H1 (cell line): ENCODE data around the gene ACSM2B. TPM values are rescaled to one million over a fixed set of nuclear protein-coding genes. Genes with fewer than 3 reads are reported as not detected.

Source experiments
- CTCF ChIA-PET: fragments of 300-600 bp; sonication (Branson Sonifier 250); formaldehyde crosslinking; loops from one replicate; lab custom pipeline; 2021; ENCODE audit not compliant: partially characterized antibody; lab: Charles Lee
- POLR2A ChIA-PET: fragments of 300-600 bp; sonication (Branson Sonifier 250); formaldehyde crosslinking; loops from one replicate; lab custom pipeline; 2021; ENCODE audit warnings: inconsistent platforms; ENCODE audit not compliant: partially characterized antibody; lab: Charles Lee
- DNase-seq, 2 experiments: peaks; one replicate each; pipeline versions ENCODE4 v3.0.0 to v3.0.0-alpha.2; 2010 to 2022; ENCODE audit warnings: low spot score in 2 of 2, low read depth in 1 of 2, mixed read lengths in 1 of 2
- FAIRE-seq: peaks from 2 replicates; lab custom pipeline; 2011; peaks lifted over from hg19 to GRCh38; lab: Jason Lieb, UNC
- H2AFZ ChIP-seq: 2 replicates; pipeline ENCODE4 v1.8.1; 2012; ENCODE audit warnings: low read length, inconsistent platforms
- H2AK5ac ChIP-seq: 2 replicates; pipeline ENCODE4 v1.6.1; 2013; ENCODE audit warnings: low read depth, low read length
- H2BK120ac ChIP-seq: replicated peaks from 2 replicates; pipeline ENCODE3; 2013; ENCODE audit warnings: low read depth, low read length, inconsistent platforms
- H2BK12ac ChIP-seq: 2 replicates; pipeline ENCODE4 v1.6.1; 2013; ENCODE audit warnings: low read depth, low read length
- H2BK15ac ChIP-seq: 2 replicates; pipeline ENCODE4 v1.6.1; 2013; ENCODE audit warnings: low read length
- H2BK20ac ChIP-seq: 2 replicates; pipeline ENCODE4 v1.6.1; 2013; ENCODE audit warnings: low read length
- H2BK5ac ChIP-seq: 2 replicates; pipeline ENCODE4 v1.6.1; 2013; ENCODE audit warnings: low read depth, low read length
- H3K14ac ChIP-seq: 2 replicates; pipeline ENCODE4 v1.6.1; 2013; ENCODE audit warnings: inconsistent platforms; ENCODE audit not compliant: insufficient read length
- H3K18ac ChIP-seq: 2 replicates; pipeline ENCODE4 v1.6.1; 2013; ENCODE audit warnings: low read length; ENCODE audit errors: extremely low read depth
- H3K23ac ChIP-seq: 2 replicates; pipeline ENCODE4 v1.6.1; 2013; ENCODE audit warnings: inconsistent platforms; ENCODE audit not compliant: insufficient read length
- H3K23me2 ChIP-seq: 2 replicates; pipeline ENCODE4 v1.6.1; 2013; ENCODE audit warnings: low read depth, low read length
- H3K27ac ChIP-seq: 2 replicates; pipeline ENCODE4 v1.6.1; 2011; ENCODE audit warnings: low read depth, low read length, inconsistent platforms
- H3K27me3 ChIP-seq, 4 experiments: replicated peaks in 1 of 4; 1 replicate in 1 of 4; 2 replicates in 3 of 4; pipeline versions ENCODE4 v1.6.1 to v1.8.1; 2011 to 2013; ENCODE audit warnings: low read length in 3 of 4, mild to moderate bottlenecking in 3 of 4, inconsistent platforms in 2 of 4, mixed read lengths in 2 of 4, moderate library complexity in 1 of 4; ENCODE audit not compliant: control insufficient read depth in 3 of 4, insufficient read depth in 3 of 4; ENCODE audit errors: extremely low read depth in 1 of 4
- H3K36me3 ChIP-seq, 4 experiments: 2 replicates each; pipeline versions ENCODE4 v1.6.1 to v1.8.1; 2011 to 2013; ENCODE audit warnings: mild to moderate bottlenecking in 4 of 4, low read length in 3 of 4, moderate library complexity in 2 of 4, control low read depth in 1 of 4, inconsistent platforms in 1 of 4; ENCODE audit not compliant: insufficient read depth in 4 of 4, control insufficient read depth in 2 of 4
- H3K4ac ChIP-seq: replicated peaks from 2 replicates; pipeline ENCODE3; 2013; ENCODE audit warnings: low read length, low read depth, mixed read lengths, inconsistent platforms; ENCODE audit not compliant: insufficient read length
- H3K4me1 ChIP-seq, 4 experiments: replicated peaks in 1 of 4; 1 replicate in 1 of 4; 2 replicates in 3 of 4; pipeline versions ENCODE4 v1.6.1 to v1.8.1; 2011 to 2013; ENCODE audit warnings: low read length in 3 of 4, inconsistent platforms in 2 of 4, mixed read lengths in 1 of 4; ENCODE audit not compliant: insufficient read depth in 4 of 4, control insufficient read depth in 3 of 4
- H3K4me2 ChIP-seq, 2 experiments: 2 replicates each; pipeline versions ENCODE4 v1.6.1 to v1.8.1; 2011 to 2013; ENCODE audit warnings: low read depth in 2 of 2, low read length in 2 of 2, control low read depth in 1 of 2, inconsistent platforms in 1 of 2, mild to moderate bottlenecking in 1 of 2; ENCODE audit not compliant: insufficient read depth in 1 of 2
- H3K4me3 ChIP-seq, 4 experiments: fragments of 200-600, 300-600 bp in 1 of 4; sonication (generic), shearing (Covaris generic), sonication (Bioruptor Twin) in 1 of 4; 2 replicates each; pipeline versions ENCODE4 v1.5.1 to v1.8.1; 2011 to 2016; ENCODE audit warnings: low read length in 4 of 4, low read depth in 3 of 4, control low read depth in 2 of 4, inconsistent platforms in 2 of 4, mild to moderate bottlenecking in 2 of 4, mixed read lengths in 1 of 4, moderate library complexity in 1 of 4; ENCODE audit not compliant: insufficient read depth in 2 of 4; ENCODE audit errors: extremely low read depth in 1 of 4
- H3K56ac ChIP-seq: replicated peaks from 2 replicates; pipeline ENCODE3; 2013; ENCODE audit warnings: low read depth, mild to moderate bottlenecking, mixed read lengths, low read length, inconsistent platforms; ENCODE audit not compliant: insufficient read length
- H3K79me1 ChIP-seq: 2 replicates; pipeline ENCODE4 v1.6.1; 2013; ENCODE audit warnings: low read depth, low read length, control low read depth
- H3K79me2 ChIP-seq, 2 experiments: 2 replicates each; pipeline versions ENCODE4 v1.6.1 to v1.8.1; 2012 to 2013; ENCODE audit warnings: low read length in 2 of 2, mild to moderate bottlenecking in 2 of 2, inconsistent platforms in 1 of 2; ENCODE audit not compliant: insufficient read depth in 2 of 2, control insufficient read depth in 1 of 2
- H3K9ac ChIP-seq, 4 experiments: replicated peaks in 1 of 4; 1 replicate in 1 of 4; 2 replicates in 3 of 4; pipeline versions ENCODE4 v1.6.1 to v1.8.1; 2011 to 2013; ENCODE audit warnings: low read depth in 3 of 4, low read length in 3 of 4, control low read depth in 2 of 4, mild to moderate bottlenecking in 2 of 4, moderate library complexity in 2 of 4, inconsistent platforms in 1 of 4; ENCODE audit errors: extremely low read depth in 1 of 4
- H3K9me3 ChIP-seq, 2 experiments: 2 replicates each; pipeline versions ENCODE4 v1.6.1 to v1.8.1; 2012 to 2013; ENCODE audit warnings: mild to moderate bottlenecking in 2 of 2, moderate library complexity in 2 of 2, control low read depth in 1 of 2, inconsistent platforms in 1 of 2, low read depth in 1 of 2, low read length in 1 of 2, mixed read lengths in 1 of 2; ENCODE audit not compliant: insufficient read depth in 2 of 2
- H4K20me1 ChIP-seq, 2 experiments: replicated peaks in 1 of 2; 2 replicates each; pipeline versions ENCODE3 to v1.8.1; 2011 to 2013; ENCODE audit warnings: inconsistent platforms in 2 of 2, low read length in 2 of 2, mild to moderate bottlenecking in 1 of 2; ENCODE audit not compliant: insufficient read depth in 2 of 2, control insufficient read depth in 1 of 2
- H4K5ac ChIP-seq: 2 replicates; pipeline ENCODE4 v1.6.1; 2013; ENCODE audit warnings: low read length, low read depth, mixed read lengths, inconsistent platforms; ENCODE audit not compliant: insufficient read length
- H4K8ac ChIP-seq: 2 replicates; pipeline ENCODE4 v1.8.0; 2013; ENCODE audit warnings: mild to moderate bottlenecking, moderate library complexity, low read length, inconsistent platforms; ENCODE audit not compliant: insufficient read depth; ENCODE audit errors: extremely low read depth
- H4K91ac ChIP-seq: replicated peaks from 2 replicates; pipeline ENCODE3; 2013; ENCODE audit warnings: low read length, mixed read lengths, inconsistent platforms; ENCODE audit not compliant: insufficient read length
- ASH2L ChIP-seq: fragments of 200-600, 300-600 bp; sonication (generic); IDR thresholded peaks from one replicate; pipeline ENCODE4 v1.7.1; 2017; ENCODE audit warnings: low read length
- BRCA1 ChIP-seq: IDR thresholded peaks from 2 replicates; pipeline ENCODE4 v1.6.1; 2012; ENCODE audit warnings: low read depth, low read length, improper control_type of control experiment
- CHD2 ChIP-seq: IDR thresholded peaks from 2 replicates; pipeline ENCODE4 v1.6.1; 2012; ENCODE audit warnings: low read length, improper control_type of control experiment
- CREB1 ChIP-seq: IDR thresholded peaks from 2 replicates; pipeline ENCODE4 v1.6.1; 2012; ENCODE audit warnings: inconsistent platforms
- GABPA ChIP-seq: IDR thresholded peaks from 2 replicates; pipeline ENCODE4 v1.6.1; 2011; ENCODE audit warnings: mild to moderate bottlenecking, low read length, moderate library complexity, borderline replicate concordance; ENCODE audit not compliant: insufficient read depth
- KDM1A ChIP-seq: fragments of 200-600, 300-600 bp; sonication (generic); IDR thresholded peaks from 2 replicates; pipeline ENCODE4 v1.7.1; 2016; ENCODE audit warnings: mild to moderate bottlenecking, low read length, borderline replicate concordance
- PHF8 ChIP-seq: fragments of 200-600 bp; sonication (generic); conservative IDR thresholded peaks from 2 replicates; pipeline ENCODE4 v1.7.1; 2012; ENCODE audit warnings: low read depth, mild to moderate bottlenecking, inconsistent platforms, low read length, moderate library complexity
- RBBP5 ChIP-seq: IDR thresholded peaks from 2 replicates; pipeline ENCODE4 v1.7.1; 2012; ENCODE audit warnings: low read depth, mild to moderate bottlenecking, inconsistent platforms, low read length, moderate library complexity, borderline replicate concordance
- SP1 ChIP-seq: IDR thresholded peaks from 2 replicates; pipeline ENCODE4 v1.6.1; 2011; ENCODE audit warnings: low read depth, low read length
- SRF ChIP-seq: IDR thresholded peaks from 2 replicates; pipeline ENCODE4 v1.6.1; 2011; ENCODE audit warnings: mild to moderate bottlenecking, low read depth, low read length, moderate library complexity
- TAF1 ChIP-seq: IDR thresholded peaks from 2 replicates; pipeline ENCODE4 v1.6.1; 2011; ENCODE audit warnings: mild to moderate bottlenecking, low read depth, low read length
- TAF7 ChIP-seq: optimal IDR thresholded peaks from 2 replicates; pipeline ENCODE3; 2011; ENCODE audit warnings: low read depth, mild to moderate bottlenecking, inconsistent platforms, low read length, moderate library complexity, borderline replicate concordance
- WGBS, 2 experiments: shearing (Covaris generic) in 1 of 2; methylation state at CpG; one replicate each; pipeline versions ENCODE4 v1.1.6 to v1.1.7; 2013 to 2015; ENCODE audit warnings: low lambda C conversion rate in 2 of 2, mixed read lengths in 2 of 2, inconsistent platforms in 1 of 2, low coverage in 1 of 2, missing lambda C conversion rate in 1 of 2; ENCODE audit not compliant: insufficient replicate concordance in 2 of 2, insufficient coverage in 1 of 2, insufficient read length in 1 of 2; ENCODE audit errors: extremely low coverage in 1 of 2, missing lambda C conversion rate in 1 of 2; 5-methylcytosine and 5-hydroxymethylcytosine counted together
- polyA plus RNA-seq, 7 experiments: library from polyadenylated mRNA; depleted of rRNA in 3 of 7; stranded (reverse) in 5 of 7; unstranded in 2 of 7; fragments of >200 nt in 5 of 7; fragments of 200-250 nt in 2 of 7; gene quantifications; 1 replicate in 5 of 7; 2 replicates in 1 of 7; 4 replicates in 1 of 7; pipeline versions ENCODE4 v1.2.1 to v1.2.3, GENCODE V29; 2011 to 2013; ENCODE audit warnings: missing spikeins in 2 of 7, mixed read lengths in 2 of 7
- total RNA-seq: library from RNA; stranded (reverse); fragmentation: NEBNext Ultra II Directional; extraction: Animal tissue kit (Norgen Biotek cat#: 25700); gene quantifications from 2 replicates; pipeline ENCODE4 v1.2.1, GENCODE V29; 2021
- TF ChIP-seq, protein P1 (sequence below), 3 experiments: IDR thresholded peaks; 1 replicate in 2 of 3; 2 replicates in 1 of 3; pipeline versions ENCODE4 v1.5.1 to v1.6.1; 2011; ENCODE audit warnings: low read length in 3 of 3, mild to moderate bottlenecking in 3 of 3, inconsistent platforms in 2 of 3, low read depth in 1 of 3, moderate library complexity in 1 of 3; ENCODE audit not compliant: insufficient read depth in 1 of 3; ENCODE audit errors: control extremely low read depth in 1 of 3

ACSM2B gene
- total and polyA plus RNA-seq, 2 of the 8 experiments (the other 6 are each of a cell fraction or from before 2014, with no cell fraction given): not detected

DNA sequence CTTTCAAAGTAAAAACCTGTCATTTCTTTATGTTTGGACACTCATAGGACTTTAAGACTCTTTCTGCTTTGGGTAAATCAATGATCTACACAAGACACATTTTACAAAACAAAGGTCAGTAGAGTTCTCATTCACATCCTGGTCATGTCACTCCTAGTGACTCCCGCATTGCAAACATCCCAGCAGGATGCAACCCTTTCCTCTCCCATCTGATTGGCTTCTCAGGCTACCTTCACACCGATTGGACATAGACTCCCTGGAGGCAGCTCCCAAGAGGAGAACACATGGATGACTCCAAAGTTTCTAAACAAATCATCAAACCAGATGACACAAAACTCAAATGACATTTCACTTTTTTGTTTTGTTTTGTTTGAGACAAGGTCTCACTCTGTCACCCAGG, 43.8 kb upstream of the ACSM2B start:
- H3K9ac ChIP-seq: no peak overlapping the region
- H2BK20ac ChIP-seq: no peak overlapping the region
- no peak overlapping the region for H2BK12ac ChIP-seq
- H3K79me2 ChIP-seq: no peaks in the 10 kb centered on the region
- H4K20me1 ChIP-seq: no peaks in the 10 kb centered on the region
- no peak overlapping the region for H3K56ac ChIP-seq
- H2BK15ac ChIP-seq: no peak overlapping the region
- H4K8ac ChIP-seq: no peak overlapping the region
- H3K18ac ChIP-seq: no peak overlapping the region
- FAIRE-seq (no peak), DNase-seq (no peak)
- no peak overlapping the region for H2AFZ ChIP-seq
- no peaks in the 10 kb centered on the region for H3K27me3 ChIP-seq
- H3K14ac ChIP-seq: no peak overlapping the region
- H3K9me3 ChIP-seq: no peaks in the 10 kb centered on the region
- no peak overlapping the region for H3K4me3 ChIP-seq
- H3K27ac ChIP-seq: no peak overlapping the region
- WGBS, 2 experiments: 92% methylated on average over 2 of the region's 2 CpGs; no CpG with 5 or more reads in 1 of the 2 experiments
- no peak overlapping the region for H2BK120ac ChIP-seq
- H3K23me2 ChIP-seq: peaks cover 5% of the 10 kb centered on the region; the same call in 1 of the 2 replicates
- CTCF ChIA-PET: no interaction called here
- no peak overlapping the region for H4K91ac ChIP-seq
- no peaks in the 10 kb centered on the region for H3K36me3 ChIP-seq
- no peak overlapping the region for H2AK5ac ChIP-seq
- H3K4me1 ChIP-seq: peaks cover 0 to 6% (median 1%) of the 10 kb centered on the region in 4 experiments; a peak in 4 of 7 replicates
- H3K79me1 ChIP-seq: no peaks in the 10 kb centered on the region
- no peak overlapping the region for H3K4me2 ChIP-seq
- no peak overlapping the region for H3K4ac ChIP-seq
- no peak overlapping the region for H2BK5ac ChIP-seq
- no peak overlapping the region for H3K23ac ChIP-seq
- POLR2A ChIA-PET: no interaction called here
- H4K5ac ChIP-seq: no peak overlapping the region
- TF ChIP-seq BRCA1: no peak
- no peak for TF ChIP-seq TAF1
- no peak for TF ChIP-seq GABPA
- TF ChIP-seq RBBP5: no peak
- TF ChIP-seq CHD2: no peak
- no peak for TF ChIP-seq SRF
- TF ChIP-seq, protein P1, sequence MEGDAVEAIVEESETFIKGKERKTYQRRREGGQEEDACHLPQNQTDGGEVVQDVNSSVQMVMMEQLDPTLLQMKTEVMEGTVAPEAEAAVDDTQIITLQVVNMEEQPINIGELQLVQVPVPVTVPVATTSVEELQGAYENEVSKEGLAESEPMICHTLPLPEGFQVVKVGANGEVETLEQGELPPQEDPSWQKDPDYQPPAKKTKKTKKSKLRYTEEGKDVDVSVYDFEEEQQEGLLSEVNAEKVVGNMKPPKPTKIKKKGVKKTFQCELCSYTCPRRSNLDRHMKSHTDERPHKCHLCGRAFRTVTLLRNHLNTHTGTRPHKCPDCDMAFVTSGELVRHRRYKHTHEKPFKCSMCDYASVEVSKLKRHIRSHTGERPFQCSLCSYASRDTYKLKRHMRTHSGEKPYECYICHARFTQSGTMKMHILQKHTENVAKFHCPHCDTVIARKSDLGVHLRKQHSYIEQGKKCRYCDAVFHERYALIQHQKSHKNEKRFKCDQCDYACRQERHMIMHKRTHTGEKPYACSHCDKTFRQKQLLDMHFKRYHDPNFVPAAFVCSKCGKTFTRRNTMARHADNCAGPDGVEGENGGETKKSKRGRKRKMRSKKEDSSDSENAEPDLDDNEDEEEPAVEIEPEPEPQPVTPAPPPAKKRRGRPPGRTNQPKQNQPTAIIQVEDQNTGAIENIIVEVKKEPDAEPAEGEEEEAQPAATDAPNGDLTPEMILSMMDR (IDR thresholded peaks at IDR 0.05; ENCODE audit: control extremely low read depth in 1 of 3, insufficient read depth in 1 of 3, low read depth in 1 of 3, low read length in 3 of 3): no peak
- TF ChIP-seq ASH2L: no peak
- no peak for TF ChIP-seq KDM1A
- TF ChIP-seq SP1: no peak
- no peak for TF ChIP-seq CREB1
- no peak for TF ChIP-seq TAF7
- TF ChIP-seq PHF8: no peak
